ENCODE results near the gene NOSIP.

GRCh38 chr19:49616945-49617344 is 36.6 kb upstream of the NOSIP start:
- TF ChIP-seq ELF1 (IDR thresholded peaks at IDR 0.05), result no peak
- TF ChIP-seq, protein P1, sequence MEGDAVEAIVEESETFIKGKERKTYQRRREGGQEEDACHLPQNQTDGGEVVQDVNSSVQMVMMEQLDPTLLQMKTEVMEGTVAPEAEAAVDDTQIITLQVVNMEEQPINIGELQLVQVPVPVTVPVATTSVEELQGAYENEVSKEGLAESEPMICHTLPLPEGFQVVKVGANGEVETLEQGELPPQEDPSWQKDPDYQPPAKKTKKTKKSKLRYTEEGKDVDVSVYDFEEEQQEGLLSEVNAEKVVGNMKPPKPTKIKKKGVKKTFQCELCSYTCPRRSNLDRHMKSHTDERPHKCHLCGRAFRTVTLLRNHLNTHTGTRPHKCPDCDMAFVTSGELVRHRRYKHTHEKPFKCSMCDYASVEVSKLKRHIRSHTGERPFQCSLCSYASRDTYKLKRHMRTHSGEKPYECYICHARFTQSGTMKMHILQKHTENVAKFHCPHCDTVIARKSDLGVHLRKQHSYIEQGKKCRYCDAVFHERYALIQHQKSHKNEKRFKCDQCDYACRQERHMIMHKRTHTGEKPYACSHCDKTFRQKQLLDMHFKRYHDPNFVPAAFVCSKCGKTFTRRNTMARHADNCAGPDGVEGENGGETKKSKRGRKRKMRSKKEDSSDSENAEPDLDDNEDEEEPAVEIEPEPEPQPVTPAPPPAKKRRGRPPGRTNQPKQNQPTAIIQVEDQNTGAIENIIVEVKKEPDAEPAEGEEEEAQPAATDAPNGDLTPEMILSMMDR (IDR thresholded peaks at IDR 0.05), result no peak
- no peak for TF ChIP-seq FOXM1 (IDR thresholded peaks at IDR 0.05; ENCODE audit: low read depth)
